ENCODE data around the gene KIRREL3.

- TF ChIP-seq, protein P1, sequence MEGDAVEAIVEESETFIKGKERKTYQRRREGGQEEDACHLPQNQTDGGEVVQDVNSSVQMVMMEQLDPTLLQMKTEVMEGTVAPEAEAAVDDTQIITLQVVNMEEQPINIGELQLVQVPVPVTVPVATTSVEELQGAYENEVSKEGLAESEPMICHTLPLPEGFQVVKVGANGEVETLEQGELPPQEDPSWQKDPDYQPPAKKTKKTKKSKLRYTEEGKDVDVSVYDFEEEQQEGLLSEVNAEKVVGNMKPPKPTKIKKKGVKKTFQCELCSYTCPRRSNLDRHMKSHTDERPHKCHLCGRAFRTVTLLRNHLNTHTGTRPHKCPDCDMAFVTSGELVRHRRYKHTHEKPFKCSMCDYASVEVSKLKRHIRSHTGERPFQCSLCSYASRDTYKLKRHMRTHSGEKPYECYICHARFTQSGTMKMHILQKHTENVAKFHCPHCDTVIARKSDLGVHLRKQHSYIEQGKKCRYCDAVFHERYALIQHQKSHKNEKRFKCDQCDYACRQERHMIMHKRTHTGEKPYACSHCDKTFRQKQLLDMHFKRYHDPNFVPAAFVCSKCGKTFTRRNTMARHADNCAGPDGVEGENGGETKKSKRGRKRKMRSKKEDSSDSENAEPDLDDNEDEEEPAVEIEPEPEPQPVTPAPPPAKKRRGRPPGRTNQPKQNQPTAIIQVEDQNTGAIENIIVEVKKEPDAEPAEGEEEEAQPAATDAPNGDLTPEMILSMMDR (conservative IDR thresholded peaks at IDR 0.05; ENCODE audit: low read depth, low read length) = no peak
- no peak for TF ChIP-seq POLR2A (IDR thresholded peaks at IDR 0.05; ENCODE audit: low read depth, low read length)
- TF ChIP-seq ELK1 (IDR thresholded peaks at IDR 0.05; ENCODE audit: borderline replicate concordance, low read depth, low read length) = no peak
- TF ChIP-seq, protein P2, sequence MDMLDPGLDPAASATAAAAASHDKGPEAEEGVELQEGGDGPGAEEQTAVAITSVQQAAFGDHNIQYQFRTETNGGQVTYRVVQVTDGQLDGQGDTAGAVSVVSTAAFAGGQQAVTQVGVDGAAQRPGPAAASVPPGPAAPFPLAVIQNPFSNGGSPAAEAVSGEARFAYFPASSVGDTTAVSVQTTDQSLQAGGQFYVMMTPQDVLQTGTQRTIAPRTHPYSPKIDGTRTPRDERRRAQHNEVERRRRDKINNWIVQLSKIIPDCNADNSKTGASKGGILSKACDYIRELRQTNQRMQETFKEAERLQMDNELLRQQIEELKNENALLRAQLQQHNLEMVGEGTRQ (IDR thresholded peaks at IDR 0.05; ENCODE audit: low read depth, low read length) = no peak
- no peak for TF ChIP-seq CEBPB (IDR thresholded peaks at IDR 0.05; ENCODE audit: low read depth, low read length)
- no peak for TF ChIP-seq SMC3 (IDR thresholded peaks at IDR 0.05; ENCODE audit: low read depth, low read length)
- TF ChIP-seq FOS (IDR thresholded peaks at IDR 0.05; ENCODE audit: low read depth, low read length) = no peak
- TF ChIP-seq MAFK (IDR thresholded peaks at IDR 0.05; ENCODE audit: low read depth, low read length) = no peak
- TF ChIP-seq RAD21 (IDR thresholded peaks at IDR 0.05; ENCODE audit: low read length) = no peak
- no peak for TF ChIP-seq NFE2L2 (IDR thresholded peaks at IDR 0.05; ENCODE audit: low read depth, low read length)
- no peak for TF ChIP-seq BHLHE40 (IDR thresholded peaks at IDR 0.05; ENCODE audit: low read depth, low read length)
These were observed 35.2 kb downstream of the KIRREL3 start for GRCh38 chr11:126965331-126965730.

Measured in IMR-90 (cell line).